LNCaP clone FGC (cell line): Measurements from ENCODE around the gene ABCC8.

ENCODE experiments used
- DNase-seq: peaks from one replicate; pipeline ENCODE4 v3.0.0-alpha.2; 2011; ENCODE audit warnings: low read depth
- H3K4me3 ChIP-seq: 2 replicates; pipeline ENCODE4 v1.5.1; 2011; ENCODE audit warnings: mild to moderate bottlenecking, low read depth, low read length, control low read depth
- CTCF ChIP-seq: IDR thresholded peaks from 2 replicates; pipeline ENCODE4 v1.5.1; 2012; ENCODE audit warnings: mild to moderate bottlenecking; ENCODE audit not compliant: control insufficient read depth, insufficient read depth; ENCODE audit errors: extremely low read depth

The ABCC8 gene

GRCh38 chr11:17381156-17381555, 95.5 kb downstream of the ABCC8 start:
- no peak overlapping the region for H3K4me3 ChIP-seq
- no peak for DNase-seq
- no peak for TF ChIP-seq CTCF

GRCh38 chr11:17379383-17380180, 97.1 kb downstream of the ABCC8 start:
- no peak for DNase-seq
- no peak overlapping the region for H3K4me3 ChIP-seq
- no peak for TF ChIP-seq CTCF

GRCh38 chr11:17378655-17379054, 98.0 kb downstream of the ABCC8 start:
- TF ChIP-seq CTCF: no peak
- H3K4me3 ChIP-seq: no peak overlapping the region

GRCh38 chr11:17376493-17376892, 100.2 kb downstream of the ABCC8 start:
- no peak for DNase-seq
- H3K4me3 ChIP-seq: no peak overlapping the region
- no peak for TF ChIP-seq CTCF

More at GRCh38 chr11:17378655-17379054, 98.0 kb downstream of the ABCC8 start:
- no peak for DNase-seq

GRCh38 chr11:17375547-17375946, 101.1 kb downstream of the ABCC8 start:
- no peak for TF ChIP-seq CTCF

GRCh38 chr11:17371614-17372013, 105.0 kb downstream of the ABCC8 start:
- DNase-seq: no peak
- no peak overlapping the region for H3K4me3 ChIP-seq
- TF ChIP-seq CTCF: no peak

More at GRCh38 chr11:17375547-17375946, 101.1 kb downstream of the ABCC8 start:
- H3K4me3 ChIP-seq: no peak overlapping the region
- DNase-seq: no peak
